HCT116 (cell line): ENCODE measurements around the gene CINP. TPM values are rescaled to one million over a fixed set of nuclear protein-coding genes. Genes with fewer than 3 reads are reported as not detected.

Experiments
- ATAC-seq: fragments of 200-7000 bp; cut with Tn5 transposase; 2 replicates; pipeline ENCODE4 v1.9.1; 2020; ENCODE audit warnings: mild to moderate bottlenecking, moderate library complexity
- BruUV-seq: library from RNA; stranded (reverse); fragments of 400-500 nt; replicated peaks from 2 replicates; lab custom pipeline; 2021; lab: Mats Ljungman, UMichigan
- CTCF ChIA-PET: fragments of 300-600 bp; sonication (Branson Sonifier 250); formaldehyde crosslinking; loops from one replicate; lab custom pipeline; 2021; ENCODE audit warnings: antibody characterized with exemption; lab: Charles Lee
- POLR2A ChIA-PET: fragments of 300-600, 350-600 bp; sonication (Branson Sonifier 250); formaldehyde crosslinking; loops from one replicate; lab custom pipeline; 2021; ENCODE audit warnings: antibody characterized with exemption; lab: Charles Lee
- RAD21 ChIA-PET, 2 experiments: fragments of 300-600 bp; sonication (Branson Sonifier 250); formaldehyde crosslinking; loops; one replicate each; lab custom pipeline; 2023; ENCODE audit warnings: low total read pairs in 2 of 2; ENCODE audit not compliant: uncharacterized antibody in 2 of 2, unreplicated experiment in 2 of 2, low non-redundant PET in 1 of 2; lab: Charles Lee
- DNase-seq: peaks from one replicate; pipeline ENCODE4 v3.0.0-alpha.2; 2010; ENCODE audit warnings: low read depth, low spot score
- H2AFZ ChIP-seq: fragments of 200-600 bp; shearing (Covaris generic), sonication (generic); 2 replicates; pipeline ENCODE4 v1.6.1; 2017; ENCODE audit warnings: low read depth, mixed run types, mixed read lengths, antibody characterized with exemption, low read length; ENCODE audit not compliant: poor library complexity, severe bottlenecking
- H3K27ac ChIP-seq: 2 replicates; pipeline ENCODE4 v1.5.1; 2012; ENCODE audit warnings: low read depth, low read length
- H3K27me3 ChIP-seq: fragments of 200-600 bp; sonication (generic); 2 replicates; pipeline ENCODE4 v1.6.1; 2016; ENCODE audit warnings: mixed run types, low read length, mixed read lengths; ENCODE audit not compliant: insufficient read depth
- H3K36me3 ChIP-seq, 2 experiments: fragments of 200-500 bp in 1 of 2; fragments of 200-600 bp in 1 of 2; sonication (Bioruptor generic) in 1 of 2; sonication (generic) in 1 of 2; 2 replicates each; pipeline versions ENCODE4 v1.5.1 to v1.6.1; 2014 to 2016; ENCODE audit warnings: low read length in 2 of 2, inconsistent platforms in 1 of 2, mixed read lengths in 1 of 2, mixed run types in 1 of 2; ENCODE audit not compliant: insufficient read depth in 2 of 2, control insufficient read depth in 1 of 2
- H3K4me1 ChIP-seq, 2 experiments: fragments of 200-600 bp in 1 of 2; sonication (generic) in 1 of 2; 2 replicates each; pipeline versions ENCODE4 v1.5.1 to v1.6.1; 2012 to 2017; ENCODE audit warnings: low read length in 2 of 2, inconsistent platforms in 1 of 2, mild to moderate bottlenecking in 1 of 2, mixed read lengths in 1 of 2, mixed run types in 1 of 2, moderate library complexity in 1 of 2; ENCODE audit not compliant: insufficient read depth in 2 of 2, control insufficient read depth in 1 of 2
- H3K4me2 ChIP-seq: fragments of 200-600 bp; sonication (generic); 2 replicates; pipeline ENCODE4 v1.6.1; 2017; ENCODE audit warnings: mixed run types, low read length, mixed read lengths
- H3K4me3 ChIP-seq, 2 experiments: fragments of 200-600 bp in 1 of 2; sonication (generic) in 1 of 2; replicated peaks in 1 of 2; 2 replicates each; pipeline ENCODE4 v1.5.1; 2011 to 2016; ENCODE audit warnings: low read length in 2 of 2, control low read depth in 1 of 2, low read depth in 1 of 2, mild to moderate bottlenecking in 1 of 2, mixed read lengths in 1 of 2, mixed run types in 1 of 2
- H3K79me2 ChIP-seq: fragments of 200-600 bp; sonication (generic); 2 replicates; pipeline ENCODE4 v1.6.1; 2017; ENCODE audit warnings: mild to moderate bottlenecking, mixed run types, low read length, moderate library complexity, mixed read lengths; ENCODE audit not compliant: insufficient read depth
- H3K9ac ChIP-seq: fragments of 200-600 bp; sonication (generic); 2 replicates; pipeline ENCODE4 v1.6.1; 2016; ENCODE audit warnings: low read length, mixed read lengths
- H3K9me2 ChIP-seq: fragments of 200-600 bp; sonication (generic), shearing (Covaris generic); 2 replicates; pipeline ENCODE4 v1.6.1; 2017; ENCODE audit warnings: mixed run types, mild to moderate bottlenecking, moderate library complexity; ENCODE audit not compliant: insufficient read depth
- H3K9me3 ChIP-seq, 2 experiments: fragments of 200-500 bp in 1 of 2; fragments of 200-600 bp in 1 of 2; sonication (Bioruptor generic) in 1 of 2; sonication (generic) in 1 of 2; 2 replicates each; pipeline ENCODE4 v1.6.1; 2014 to 2017; ENCODE audit warnings: low read length in 2 of 2, mixed read lengths in 2 of 2, inconsistent platforms in 1 of 2, low read depth in 1 of 2, mild to moderate bottlenecking in 1 of 2, mixed run types in 1 of 2, moderate library complexity in 1 of 2; ENCODE audit not compliant: control insufficient read depth in 1 of 2, insufficient read depth in 1 of 2
- H4K20me1 ChIP-seq: fragments of 200-600 bp; sonication (generic), shearing (Covaris generic); 2 replicates; pipeline ENCODE4 v1.6.1; 2017; ENCODE audit warnings: mixed run types, mild to moderate bottlenecking, moderate library complexity; ENCODE audit not compliant: insufficient read depth
- ATF3 ChIP-seq: IDR thresholded peaks from 2 replicates; pipeline ENCODE4 v1.6.1; 2012
- CBX3 ChIP-seq: IDR thresholded peaks from 2 replicates; pipeline ENCODE4 v1.6.1; 2012; ENCODE audit warnings: low read depth
- CTCF ChIP-seq, 3 experiments: fragments of 200-600 bp in 1 of 3; sonication (generic) in 1 of 3; IDR thresholded peaks in 2 of 3; conservative IDR thresholded peaks in 1 of 3; 2 replicates each; pipeline ENCODE4 v1.5.1; 2012 to 2017; ENCODE audit warnings: low read depth in 2 of 3, low read length in 2 of 3, antibody characterized with exemption in 1 of 3, borderline replicate concordance in 1 of 3, control low read depth in 1 of 3, mild to moderate bottlenecking in 1 of 3, mixed read lengths in 1 of 3, mixed run types in 1 of 3, moderate library complexity in 1 of 3; ENCODE audit not compliant: insufficient read depth in 1 of 3
- EZH2 ChIP-seq: fragments of 200-600 bp; sonication (generic); IDR thresholded peaks from 2 replicates; pipeline ENCODE4 v1.6.1; 2017; ENCODE audit warnings: antibody characterized with exemption, mixed run types
- MAX ChIP-seq: IDR thresholded peaks from 2 replicates; pipeline ENCODE4 v1.6.1; 2012
- RAD21 ChIP-seq: IDR thresholded peaks from 2 replicates; pipeline ENCODE4 v1.6.1; 2012; ENCODE audit warnings: low read depth, mild to moderate bottlenecking
- SP1 ChIP-seq: IDR thresholded peaks from 2 replicates; pipeline ENCODE4 v1.6.1; 2012; ENCODE audit warnings: low read depth
- SRF ChIP-seq: IDR thresholded peaks from 2 replicates; pipeline ENCODE4 v1.6.1; 2012; ENCODE audit warnings: low read depth
- TCF7L2 ChIP-seq: IDR thresholded peaks from 2 replicates; pipeline ENCODE4 v1.7.0; 2011; ENCODE audit warnings: borderline replicate concordance, inconsistent platforms; ENCODE audit not compliant: insufficient read depth, insufficient read length; ENCODE audit errors: extremely low read depth
- YY1 ChIP-seq: IDR thresholded peaks from 2 replicates; pipeline ENCODE4 v1.6.1; 2011; ENCODE audit warnings: low read length, low read depth, moderate library complexity, mild to moderate bottlenecking; ENCODE audit not compliant: insufficient replicate concordance; ENCODE audit errors: extremely low read depth
- ZBTB33 ChIP-seq: IDR thresholded peaks from 2 replicates; pipeline ENCODE4 v1.6.1; 2011; ENCODE audit warnings: mild to moderate bottlenecking, low read length, moderate library complexity; ENCODE audit not compliant: insufficient replicate concordance; ENCODE audit errors: extremely low read depth
- intact Hi-C: fragments of 100-400 bp; cut with micrococcal nuclease; formaldehyde crosslinking; loops from 2 replicates; pipeline ENCODE4 v1.10.0; 2022
- total RNA-seq: library from RNA; stranded (reverse); gene quantifications from one replicate; pipeline ENCODE4 v1.2.1, GENCODE V29; 2021; ENCODE audit not compliant: unreplicated experiment

Gene CINP
- total RNA-seq, 1 experiment from 2014 or later = 49.1 TPM

GRCh38 chr14:102378830-102379229, 16.1 kb upstream of the CINP start:
- intact Hi-C loops = no loop called here
- H3K27ac ChIP-seq = no peak overlapping the region

More at GRCh38 chr14:102378830-102379229, 16.1 kb upstream of the CINP start:
- Histone ChIP-seq H3K4me3 (no peak overlapping the region), H3K9me3 (no peaks in the 10 kb centered on the region), H3K27me3 (no peaks in the 10 kb centered on the region), H3K4me1 (no peaks in the 10 kb centered on the region), H3K79me2 (no peaks in the 10 kb centered on the region), H3K9me2 (no peaks in the 10 kb centered on the region), H2AFZ (no peak overlapping the region), H4K20me1 (no peaks in the 10 kb centered on the region), H3K36me3 (no peaks in the 10 kb centered on the region), H3K9ac (no peak overlapping the region), H3K4me2 (no peak overlapping the region)
- no peak for DNase-seq
- BruUV-seq = no TSS peak
- ChIA-PET RAD21 (no interaction called here), CTCF (no interaction called here), POLR2A (no interaction called here)
- no peak for ATAC-seq
- TF ChIP-seq EZH2 = no peak
- TF ChIP-seq CTCF (IDR thresholded peaks at IDR 0.05 in 2 of 3, conservative IDR thresholded peaks at IDR 0.05 in 1 of 3; ENCODE audit: borderline replicate concordance in 1 of 3, insufficient read depth in 1 of 3, low read depth in 2 of 3, low read length in 2 of 3) = no peak
- no peak for TF ChIP-seq YY1
- no peak for TF ChIP-seq SRF
- TF ChIP-seq CBX3 = no peak
- TF ChIP-seq TCF7L2 = no peak
- no peak for TF ChIP-seq MAX
- TF ChIP-seq ZBTB33 = no peak
- TF ChIP-seq RAD21 = no peak
- TF ChIP-seq SP1 = no peak
- no peak for TF ChIP-seq ATF3
